Caki2 (cell line): ENCODE results near the gene KCNB1. TPM values are rescaled to one million over a fixed set of nuclear protein-coding genes. Genes with fewer than 3 reads are reported as not detected.
"Not testable (repeated sequence)": the region's sequence is repeated elsewhere in the genome, so short reads cannot be mapped to it uniquely, and the experiment has no call there.

Experiments
- DNase-seq: peaks from one replicate; pipeline ENCODE4 v3.0.0-alpha.2; 2015; ENCODE audit warnings: low read depth
- in situ Hi-C: cut with HindIII; loops from 2 replicates; pipeline ENCODE4 v1.10.0; 2016; ENCODE audit warnings: low sequenced_read_pairs, low pct_unique_long_range_greater_than_20kb, mixed read lengths
- total RNA-seq: library from RNA; depleted of rRNA; stranded (reverse); fragments of >200 nt; shearing (Covaris generic); gene quantifications from 2 replicates; pipeline ENCODE4 v1.2.3, GENCODE V29; 2014; ENCODE audit warnings: low replicate concordance; rRNA removed

Gene KCNB1
- total RNA-seq, 1 experiment from 2014 or later: not detected

DNA sequence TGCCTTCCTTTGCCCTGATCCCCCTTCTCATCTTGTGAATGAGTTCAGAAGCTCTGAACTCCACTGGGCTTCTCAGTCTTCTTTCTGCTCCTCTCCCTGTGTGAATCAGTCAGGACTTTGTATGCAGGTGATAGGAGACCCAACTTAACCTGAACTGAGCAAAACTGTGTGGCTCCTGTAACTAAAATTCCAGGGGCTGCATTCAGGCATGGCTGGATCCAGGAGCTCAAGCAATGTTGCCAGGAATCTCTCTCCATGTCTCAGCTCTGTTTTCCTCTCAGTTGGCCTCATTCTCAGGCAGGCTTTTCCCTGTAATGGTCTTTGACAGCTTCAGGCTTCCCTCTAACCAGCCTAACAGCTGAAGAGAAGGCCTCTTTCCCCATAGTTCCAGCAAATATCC is 153.7 kb downstream of the KCNB1 start:
- DNase-seq: no peak
- in situ Hi-C loops: no loop called here

GRCh38 chr20:49326026-49326425 is 156.4 kb downstream of the KCNB1 start:
- in situ Hi-C loops: no loop called here

GRCh38 chr20:49324306-49324705 is 158.2 kb downstream of the KCNB1 start:
- no peak for DNase-seq
- in situ Hi-C loops: no loop called here

More at GRCh38 chr20:49326026-49326425, 156.4 kb downstream of the KCNB1 start:
- no peak for DNase-seq

GRCh38 chr20:49323622-49324238 is 158.7 kb downstream of the KCNB1 start:
- DNase-seq: peak; percentile 71
- in situ Hi-C loops: no loop called here

GRCh38 chr20:49320460-49320859 is 162.0 kb downstream of the KCNB1 start:
- in situ Hi-C loops: no loop called here
- peak; percentile 27 for DNase-seq

GRCh38 chr20:49319208-49319809 is 163.2 kb downstream of the KCNB1 start:
- DNase-seq: no peak
- in situ Hi-C loops: no loop called here

- in situ Hi-C loops: no loop called here
- no peak for DNase-seq
These were observed 163.8 kb downstream of the KCNB1 start for GRCh38 chr20:49318430-49319207.

GRCh38 chr20:49318091-49318429 is 164.4 kb downstream of the KCNB1 start:
- DNase-seq: no peak
- in situ Hi-C loops: no loop called here

DNA sequence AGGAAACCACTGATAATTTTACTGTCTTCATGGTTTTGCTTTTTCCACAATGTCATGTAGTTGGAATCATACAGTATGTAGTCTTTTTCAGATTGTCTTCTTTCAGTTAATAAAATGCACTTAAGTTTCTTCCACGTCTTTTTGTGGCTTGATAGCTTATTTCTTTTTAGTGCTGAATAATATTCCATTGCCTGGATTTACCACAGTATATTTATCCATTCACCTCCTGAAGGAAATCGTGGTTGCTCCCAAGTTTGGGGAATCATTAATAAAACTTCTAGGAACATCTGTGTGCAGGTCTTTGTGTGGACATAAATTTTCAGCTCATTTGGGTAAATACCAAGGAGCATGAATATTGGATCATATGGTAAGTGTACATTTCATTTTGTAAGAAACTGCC is 165.8 kb downstream of the KCNB1 start:
- in situ Hi-C loops: no loop called here
- no peak for DNase-seq

DNA sequence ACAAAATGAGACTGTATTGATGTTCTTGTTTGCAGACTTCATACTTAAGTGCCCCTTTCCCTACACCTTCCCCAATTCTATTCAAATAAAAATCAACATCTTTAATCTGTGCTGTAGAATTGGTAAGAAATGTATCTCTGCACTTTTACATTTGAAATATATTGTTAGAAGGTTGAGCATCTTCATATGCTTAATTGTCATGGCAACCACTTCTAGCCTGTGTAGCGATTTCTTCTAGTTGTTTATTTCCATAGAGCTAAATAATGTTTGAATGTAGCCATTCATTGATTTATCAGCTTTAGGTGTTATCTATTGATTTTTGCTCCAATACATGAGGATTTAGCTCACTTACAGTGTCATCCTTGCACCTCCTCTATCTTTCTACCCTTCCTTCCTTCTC is 166.9 kb downstream of the KCNB1 start:
- no peak for DNase-seq
- in situ Hi-C loops: no loop called here

- in situ Hi-C loops, DNase-seq: not testable (repeated sequence)
These were observed 168.4 kb downstream of the KCNB1 start for GRCh38 chr20:49314052-49314451.

Other genes starting within 250 kb of the KCNB1 start
- gene ZNFX1, start 204.6 kb downstream of the KCNB1 start, total RNA-seq: 13.3 and 13.4 TPM in 2 replicates
- not detected in 2 replicates for gene PTGIS, start 85.5 kb upstream of the KCNB1 start, total RNA-seq
- gene B4GALT5, start 231.2 kb upstream of the KCNB1 start, total RNA-seq: 55.2 and 66.4 TPM in 2 replicates